Measurements from ENCODE around the gene PEX26.

DNA sequence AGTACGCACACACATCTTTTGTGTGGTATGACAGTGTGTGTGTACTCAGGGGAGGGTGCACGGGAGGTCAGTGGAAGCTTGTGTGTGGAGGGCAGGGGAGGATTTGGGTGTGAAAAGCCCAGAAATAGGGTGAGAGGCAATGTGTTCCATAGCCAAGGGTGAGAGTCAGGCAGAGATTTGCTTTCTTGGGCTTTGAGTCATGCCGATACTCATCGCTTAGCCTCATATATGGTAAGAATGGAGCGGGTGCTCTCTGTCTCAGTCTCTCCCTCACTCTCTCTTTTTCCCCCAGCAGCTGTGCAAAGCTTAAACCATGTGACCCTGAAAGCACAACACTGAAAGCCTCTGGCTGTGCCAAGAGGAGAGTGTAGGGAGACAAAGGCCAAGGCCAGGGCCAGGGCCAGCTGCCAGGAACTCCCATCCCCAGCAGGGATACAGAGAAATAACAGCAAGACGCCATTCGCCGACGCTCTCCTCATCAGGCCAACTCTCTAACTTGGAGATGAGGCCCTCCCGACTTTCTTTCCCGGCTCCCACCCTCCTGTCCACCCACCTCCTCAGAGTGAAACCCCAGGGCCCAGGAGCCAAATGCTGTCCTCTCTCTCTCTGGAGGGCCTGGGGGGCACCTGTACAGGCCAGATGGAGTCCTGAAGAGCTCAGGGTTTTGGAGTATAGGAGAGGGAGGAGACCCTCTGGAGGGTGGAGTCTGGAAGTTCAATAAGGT is 33.1 kb upstream of the PEX26 start:
- TF ChIP-seq, protein P1, sequence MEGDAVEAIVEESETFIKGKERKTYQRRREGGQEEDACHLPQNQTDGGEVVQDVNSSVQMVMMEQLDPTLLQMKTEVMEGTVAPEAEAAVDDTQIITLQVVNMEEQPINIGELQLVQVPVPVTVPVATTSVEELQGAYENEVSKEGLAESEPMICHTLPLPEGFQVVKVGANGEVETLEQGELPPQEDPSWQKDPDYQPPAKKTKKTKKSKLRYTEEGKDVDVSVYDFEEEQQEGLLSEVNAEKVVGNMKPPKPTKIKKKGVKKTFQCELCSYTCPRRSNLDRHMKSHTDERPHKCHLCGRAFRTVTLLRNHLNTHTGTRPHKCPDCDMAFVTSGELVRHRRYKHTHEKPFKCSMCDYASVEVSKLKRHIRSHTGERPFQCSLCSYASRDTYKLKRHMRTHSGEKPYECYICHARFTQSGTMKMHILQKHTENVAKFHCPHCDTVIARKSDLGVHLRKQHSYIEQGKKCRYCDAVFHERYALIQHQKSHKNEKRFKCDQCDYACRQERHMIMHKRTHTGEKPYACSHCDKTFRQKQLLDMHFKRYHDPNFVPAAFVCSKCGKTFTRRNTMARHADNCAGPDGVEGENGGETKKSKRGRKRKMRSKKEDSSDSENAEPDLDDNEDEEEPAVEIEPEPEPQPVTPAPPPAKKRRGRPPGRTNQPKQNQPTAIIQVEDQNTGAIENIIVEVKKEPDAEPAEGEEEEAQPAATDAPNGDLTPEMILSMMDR (conservative IDR thresholded peaks at IDR 0.05; ENCODE audit: low read length): no peak
- no peak for TF ChIP-seq EZH2phosphoT487 (IDR thresholded peaks at IDR 0.05; ENCODE audit: borderline replicate concordance, low read depth, low read length)
